Epidermal melanocyte (primary cell): ENCODE data around the gene EHBP1L1.
"Not testable (repeated sequence)": the region's sequence is repeated elsewhere in the genome, so short reads cannot be mapped to it uniquely, and the experiment has no call there.

Experiments
- DNase-seq: peaks from one replicate; pipeline ENCODE4 v3.0.0; 2011; ENCODE audit warnings: low spot score; ENCODE audit not compliant: insufficient read length

EHBP1L1 gene

DNA sequence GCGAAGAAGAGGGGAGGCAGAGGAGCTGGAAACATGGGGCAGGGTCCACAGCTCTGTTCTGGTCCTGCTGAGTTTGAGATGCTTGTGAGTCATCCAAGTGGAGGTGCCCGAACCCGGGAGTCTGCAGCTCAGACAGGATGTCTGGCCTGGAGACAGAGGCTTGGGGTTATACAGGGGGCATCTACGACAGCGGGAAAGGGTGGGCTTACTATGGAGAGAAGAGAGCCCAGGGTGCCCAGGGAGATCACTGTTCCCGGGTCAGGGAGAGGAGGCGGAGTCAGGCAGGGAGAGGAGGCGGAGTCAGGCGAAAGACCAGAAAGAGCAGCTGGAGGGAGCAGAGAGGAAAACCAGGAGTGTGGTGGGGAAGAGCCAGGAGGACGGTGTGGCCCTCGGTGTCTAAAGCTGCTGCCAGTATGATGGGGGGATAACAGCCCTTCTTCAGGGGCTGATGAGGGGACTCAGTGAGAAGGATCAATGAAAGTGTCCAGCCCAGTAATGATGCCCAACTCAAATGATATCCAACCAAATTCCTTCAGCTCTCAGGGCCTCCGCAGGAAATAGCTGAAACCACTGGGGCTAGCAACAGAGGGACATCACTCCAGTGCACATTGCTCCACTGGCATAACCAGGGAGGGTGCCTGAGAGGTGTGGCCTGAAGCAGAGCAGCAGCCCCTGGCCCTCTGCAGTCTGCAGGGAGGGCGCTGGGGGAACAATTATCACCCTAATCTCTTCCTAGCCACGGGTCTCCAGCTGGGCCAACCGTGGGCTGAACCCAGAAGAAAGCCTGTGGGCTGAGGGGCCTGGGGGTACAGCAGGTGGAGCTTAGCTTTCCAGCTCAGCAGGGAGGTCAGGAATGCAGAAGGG is 15.1 kb upstream of the EHBP1L1 start:
- no peak for DNase-seq

GRCh38 chr11:65562020-65562419 is 13.8 kb upstream of the EHBP1L1 start:
- no peak for DNase-seq

DNA sequence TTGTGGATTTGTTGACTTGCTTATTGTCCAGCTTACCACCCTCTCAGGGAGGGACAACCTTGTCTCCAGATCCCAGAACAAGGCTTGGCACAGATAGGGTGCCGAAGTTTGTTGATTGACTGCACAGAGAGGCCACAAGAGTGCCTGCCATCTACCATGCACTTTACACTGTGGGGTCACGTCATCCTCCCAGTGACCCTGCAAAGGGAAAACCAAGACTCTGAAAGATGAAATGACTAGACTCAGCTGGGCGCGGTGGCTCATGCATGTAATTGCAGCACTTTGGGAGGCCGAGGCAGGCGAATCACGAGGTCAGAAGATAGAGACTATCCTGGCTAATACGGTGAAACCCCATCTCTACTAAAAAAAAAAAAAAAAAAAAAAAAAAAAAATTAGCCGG is 13.1 kb upstream of the EHBP1L1 start:
- DNase-seq, result no peak

DNA sequence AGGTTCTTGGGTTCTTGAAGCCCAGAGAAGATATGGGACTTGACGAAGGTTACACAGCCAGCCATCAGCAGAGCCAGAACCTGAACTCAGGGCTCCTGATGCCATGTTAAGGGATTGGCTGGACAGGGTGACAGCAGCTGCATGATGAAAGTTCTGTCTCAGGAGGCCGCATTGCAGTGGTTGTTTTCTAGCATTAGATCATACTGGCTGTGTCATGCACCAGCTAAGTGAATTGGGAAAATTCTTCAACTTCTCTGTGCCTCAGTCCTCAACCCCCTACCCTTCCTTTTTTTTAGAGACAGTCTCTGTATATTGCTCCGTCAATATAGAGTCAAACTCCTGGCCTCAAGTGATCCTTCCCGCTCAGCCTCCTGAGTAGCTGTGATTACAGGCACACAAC is 12.3 kb upstream of the EHBP1L1 start:
- no peak for DNase-seq

DNA sequence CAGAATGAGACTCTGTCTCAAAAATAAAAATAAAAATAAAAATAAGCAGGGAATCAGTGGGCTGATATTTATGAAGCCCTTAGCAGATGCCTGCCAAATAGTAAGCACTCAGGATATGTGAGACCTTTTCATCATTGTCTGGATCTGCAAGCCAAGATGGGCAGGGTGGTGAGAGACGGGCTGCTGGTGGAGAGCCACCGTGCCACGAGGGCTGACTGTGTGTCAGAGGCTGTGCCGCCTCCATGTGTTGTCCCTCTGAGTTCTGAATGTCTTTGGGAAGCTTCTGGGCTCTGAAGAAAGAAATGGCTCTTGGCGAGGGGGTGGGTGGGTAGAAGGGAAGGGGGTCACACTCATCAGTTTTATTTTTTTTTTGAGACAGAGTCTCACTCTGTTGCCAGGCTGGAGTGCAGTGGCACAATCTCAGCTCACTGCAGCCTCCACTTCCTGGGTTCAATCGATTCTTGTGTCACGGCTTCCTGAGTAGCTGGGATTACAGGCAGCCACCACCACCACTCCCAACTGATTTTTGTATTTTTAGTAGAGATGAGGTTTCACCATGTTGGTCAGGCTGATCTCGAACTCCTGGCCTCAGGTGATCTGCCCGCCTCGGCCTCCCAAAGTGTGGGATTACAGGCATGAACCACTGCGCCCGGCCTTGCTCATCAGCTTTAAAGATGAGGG is 10.8 kb upstream of the EHBP1L1 start:
- DNase-seq, result not testable (repeated sequence)

DNA sequence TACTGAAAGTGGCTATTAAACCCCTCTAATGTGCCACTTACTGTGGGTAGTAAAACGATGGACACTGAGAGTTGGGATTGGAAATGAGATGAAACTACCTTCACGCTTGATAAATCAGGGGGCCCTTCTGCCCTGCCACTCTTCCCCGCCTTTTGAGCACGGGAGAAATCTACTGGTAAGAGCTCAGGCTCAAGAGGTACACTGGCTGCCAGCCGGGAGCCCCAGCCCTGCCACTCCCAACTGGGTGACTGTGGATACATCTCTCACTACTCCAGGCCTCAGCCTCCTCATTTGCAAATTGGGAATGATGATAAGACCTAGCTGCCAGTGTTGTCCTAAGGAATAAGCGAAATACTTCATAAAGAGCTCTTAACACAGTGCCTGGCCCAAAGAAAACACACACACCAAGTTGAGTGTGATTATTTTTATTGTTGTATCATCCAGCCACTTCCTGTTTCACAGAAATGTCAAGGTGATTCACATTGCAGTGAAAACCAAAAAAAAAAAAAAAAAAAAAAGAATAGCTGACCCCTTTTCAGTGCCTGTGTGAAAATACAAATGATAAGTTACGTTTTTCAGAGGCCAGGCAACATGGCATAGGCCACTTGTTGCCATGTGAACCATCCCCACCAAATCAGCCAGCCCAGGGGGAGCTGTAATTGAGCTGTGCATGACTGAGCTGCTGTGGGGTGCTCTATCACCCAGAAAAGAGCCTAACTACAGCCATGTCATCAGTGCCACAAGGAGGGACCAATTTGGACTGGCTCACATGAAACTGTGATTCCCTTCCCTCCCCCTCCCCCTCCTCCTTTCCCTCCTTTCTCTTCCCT is 10.0 kb upstream of the EHBP1L1 start:
- DNase-seq, result no peak

GRCh38 chr11:65569164-65569972 is 6.5 kb upstream of the EHBP1L1 start:
- no peak for DNase-seq

DNA sequence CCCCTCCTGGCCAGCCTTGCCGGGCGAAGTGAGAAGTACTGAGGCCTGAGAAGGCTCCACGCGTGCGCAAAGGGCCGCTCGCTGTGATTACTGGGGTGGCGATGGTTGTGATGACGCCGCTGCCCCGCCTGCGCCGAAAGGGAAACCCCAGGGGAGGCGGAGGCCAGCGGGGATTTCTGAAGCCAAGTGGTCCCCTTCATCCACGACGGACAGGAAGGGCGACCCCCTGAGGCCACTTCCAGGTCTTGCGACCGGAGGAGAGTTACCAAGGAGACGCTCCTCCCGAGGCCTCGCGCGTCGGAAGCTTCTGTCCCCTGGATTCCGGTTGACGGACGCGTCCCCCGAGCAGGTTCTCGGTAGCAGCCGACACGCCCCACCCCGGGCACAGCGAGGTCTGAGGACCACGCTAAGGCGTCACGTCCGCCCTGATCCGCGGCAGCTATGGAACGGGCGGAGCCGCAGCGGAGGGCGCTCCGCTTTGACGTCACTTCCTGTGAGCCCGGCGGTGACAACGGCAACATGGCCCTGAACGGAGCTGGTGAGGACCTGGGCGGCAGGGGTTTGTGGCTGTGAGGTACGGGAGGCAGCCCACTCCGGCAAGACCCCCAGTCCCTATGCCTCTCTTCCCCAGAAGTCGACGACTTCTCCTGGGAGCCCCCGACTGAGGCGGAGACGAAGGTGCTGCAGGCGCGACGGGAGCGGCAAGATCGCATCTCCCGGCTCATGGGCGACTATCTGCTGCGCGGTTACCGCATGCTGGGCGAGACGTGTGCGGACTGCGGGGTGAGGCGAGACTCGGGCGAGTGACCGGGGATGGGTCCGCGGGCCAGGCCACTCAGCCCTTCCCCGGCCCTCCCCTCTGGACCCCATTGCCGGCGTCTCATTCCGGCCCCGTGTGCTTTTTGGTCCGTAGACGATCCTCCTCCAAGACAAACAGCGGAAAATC is 5.6 kb upstream of the EHBP1L1 start, which contains the start of gene ZNRD2:
TSS of gene ZNRD2 (plus strand) at position 505 of the 946 bp plus-strand sequence. CDS start at position 520, 15 bp downstream.
- DNase-seq, result peak; percentile 98

- no peak for DNase-seq
Observed at GRCh38 chr11:65571420-65571819, 4.4 kb upstream of the EHBP1L1 start.

- DNase-seq, result no peak
Observed at GRCh38 chr11:65571940-65572339, 3.9 kb upstream of the EHBP1L1 start.

DNA sequence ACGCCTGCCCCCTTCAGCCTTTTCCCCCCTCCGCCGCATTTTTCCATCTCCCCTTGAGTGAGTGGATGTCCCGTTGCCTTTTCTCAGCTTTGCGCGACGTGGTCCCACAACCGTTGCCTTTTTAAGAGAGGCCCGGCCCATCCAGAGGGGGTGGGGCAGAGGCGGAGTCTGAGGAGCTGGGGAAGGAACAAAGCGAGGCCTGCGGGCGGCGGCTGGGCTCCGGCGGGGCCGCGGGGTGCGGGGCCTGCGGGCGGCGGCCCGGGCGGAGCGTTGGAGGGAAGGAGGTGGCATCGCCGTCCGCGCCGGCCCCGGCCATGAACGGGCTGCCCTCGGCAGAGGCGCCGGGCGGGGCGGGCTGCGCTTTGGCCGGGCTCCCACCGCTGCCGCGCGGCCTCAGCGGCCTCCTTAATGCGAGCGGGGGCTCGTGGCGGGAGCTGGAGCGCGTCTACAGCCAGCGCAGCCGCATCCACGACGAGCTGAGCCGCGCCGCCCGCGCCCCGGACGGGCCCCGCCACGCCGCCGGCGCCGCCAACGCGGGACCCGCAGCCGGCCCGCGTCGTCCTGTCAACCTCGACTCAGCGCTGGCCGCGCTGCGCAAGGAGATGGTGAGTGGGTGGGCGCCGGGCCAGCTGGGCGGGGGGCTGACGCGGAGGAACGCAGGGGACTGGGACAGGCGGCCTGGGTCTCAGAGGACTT is 3.3 kb upstream of the EHBP1L1 start, which contains the start of gene FAM89B:
TSS of gene FAM89B (plus strand) at position 183 of the 696 bp plus-strand sequence. CDS start at position 315, 132 bp downstream.
- peak; percentile 95 for DNase-seq

DNA sequence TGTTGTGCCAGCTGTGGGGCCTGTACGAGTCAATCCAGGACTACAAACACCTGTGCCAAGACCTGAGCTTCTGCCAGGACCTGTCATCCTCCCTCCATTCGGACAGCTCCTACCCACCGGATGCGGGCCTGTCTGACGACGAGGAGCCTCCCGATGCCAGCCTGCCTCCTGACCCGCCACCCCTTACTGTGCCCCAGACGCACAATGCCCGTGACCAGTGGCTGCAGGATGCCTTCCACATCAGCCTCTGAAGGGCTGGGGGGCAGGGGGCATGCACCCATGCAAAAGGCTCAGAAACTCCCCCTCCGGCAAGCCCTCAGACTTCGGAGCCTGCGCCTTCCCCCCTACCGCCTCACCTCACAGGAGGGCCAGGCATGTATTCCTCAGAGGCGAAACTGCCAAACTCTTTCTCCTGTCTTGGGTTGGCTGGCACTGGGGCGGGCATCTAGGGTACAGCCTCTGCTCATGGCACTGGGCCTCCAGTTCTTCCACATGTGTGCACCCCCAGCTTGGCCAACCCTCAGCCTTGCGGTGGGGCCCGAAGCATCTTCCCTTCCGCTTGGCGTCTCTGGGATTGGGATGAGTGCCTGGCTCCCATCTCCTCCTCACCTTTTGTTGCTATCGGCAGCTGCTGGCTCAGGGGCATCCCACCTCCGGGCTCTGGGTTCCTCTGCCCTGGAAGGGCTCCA is 2.3 kb upstream of the EHBP1L1 start:
- no peak for DNase-seq

GRCh38 chr11:65574109-65574810 is 1.6 kb upstream of the EHBP1L1 start:
- peak; percentile 97 for DNase-seq

DNA sequence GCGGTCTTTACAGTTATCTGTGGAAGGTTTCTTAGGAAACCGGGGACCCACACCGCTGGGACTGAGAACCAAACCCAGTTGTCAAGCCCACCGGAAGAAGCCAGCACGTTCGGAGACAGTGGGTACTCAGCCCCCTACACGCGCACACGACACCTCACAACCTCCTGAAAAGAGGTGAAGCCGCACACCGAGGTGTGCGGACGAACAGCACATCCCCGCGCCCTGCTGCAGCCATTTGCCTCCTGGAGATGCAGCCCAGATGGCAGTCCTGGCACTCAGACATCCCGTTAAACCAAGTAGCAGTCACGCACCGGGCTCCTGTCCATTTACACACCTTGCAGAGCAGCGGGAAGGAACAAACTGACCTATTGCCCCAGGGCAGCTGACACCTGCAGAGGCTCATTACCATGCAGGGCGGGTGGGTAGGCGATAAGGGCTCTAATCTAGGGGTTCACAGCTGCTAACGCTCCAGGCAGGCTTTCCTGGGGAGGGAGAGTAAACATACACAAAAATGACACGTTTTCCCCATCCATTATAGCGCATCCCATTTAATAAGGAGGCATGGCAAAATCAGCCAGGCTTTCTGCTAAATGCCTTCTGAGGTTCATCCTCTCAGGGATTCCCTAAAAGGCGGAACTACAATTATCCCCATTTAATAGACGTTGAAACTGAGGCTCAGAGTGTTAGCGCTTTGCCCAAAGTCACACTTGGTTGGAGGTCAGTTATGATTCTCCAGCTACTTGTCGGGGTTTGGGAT is 864 bp upstream of the EHBP1L1 start:
- DNase-seq, result no peak

- DNase-seq, result no peak
Observed at GRCh38 chr11:65576232-65576866, 496 bp downstream of the EHBP1L1 start.
